HCT116 (cell line): Measurements from ENCODE around the gene DRAM1. TPM values are rescaled to one million over a fixed set of nuclear protein-coding genes. Genes with fewer than 3 reads are reported as not detected.

ENCODE experiments used
- ATAC-seq: fragments of 200-7000 bp; cut with Tn5 transposase; 2 replicates; pipeline ENCODE4 v1.9.1; 2020; ENCODE audit warnings: mild to moderate bottlenecking, moderate library complexity
- BruUV-seq: library from RNA; stranded (reverse); fragments of 400-500 nt; replicated peaks from 2 replicates; lab custom pipeline; 2021; lab: Mats Ljungman, UMichigan
- CTCF ChIA-PET: fragments of 300-600 bp; sonication (Branson Sonifier 250); formaldehyde crosslinking; loops from one replicate; lab custom pipeline; 2021; ENCODE audit warnings: antibody characterized with exemption; lab: Charles Lee
- POLR2A ChIA-PET: fragments of 300-600, 350-600 bp; sonication (Branson Sonifier 250); formaldehyde crosslinking; loops from one replicate; lab custom pipeline; 2021; ENCODE audit warnings: antibody characterized with exemption; lab: Charles Lee
- RAD21 ChIA-PET, 2 experiments: fragments of 300-600 bp; sonication (Branson Sonifier 250); formaldehyde crosslinking; loops; one replicate each; lab custom pipeline; 2023; ENCODE audit warnings: low total read pairs in 2 of 2; ENCODE audit not compliant: uncharacterized antibody in 2 of 2, unreplicated experiment in 2 of 2, low non-redundant PET in 1 of 2; lab: Charles Lee
- DNase-seq: peaks from one replicate; pipeline ENCODE4 v3.0.0-alpha.2; 2010; ENCODE audit warnings: low read depth, low spot score
- H2AFZ ChIP-seq: fragments of 200-600 bp; shearing (Covaris generic), sonication (generic); 2 replicates; pipeline ENCODE4 v1.6.1; 2017; ENCODE audit warnings: low read depth, mixed run types, mixed read lengths, antibody characterized with exemption, low read length; ENCODE audit not compliant: poor library complexity, severe bottlenecking
- H3K27ac ChIP-seq: 2 replicates; pipeline ENCODE4 v1.5.1; 2012; ENCODE audit warnings: low read depth, low read length
- H3K27me3 ChIP-seq: fragments of 200-600 bp; sonication (generic); 2 replicates; pipeline ENCODE4 v1.6.1; 2016; ENCODE audit warnings: mixed run types, low read length, mixed read lengths; ENCODE audit not compliant: insufficient read depth
- H3K36me3 ChIP-seq, 2 experiments: fragments of 200-500 bp in 1 of 2; fragments of 200-600 bp in 1 of 2; sonication (Bioruptor generic) in 1 of 2; sonication (generic) in 1 of 2; 2 replicates each; pipeline versions ENCODE4 v1.5.1 to v1.6.1; 2014 to 2016; ENCODE audit warnings: low read length in 2 of 2, inconsistent platforms in 1 of 2, mixed read lengths in 1 of 2, mixed run types in 1 of 2; ENCODE audit not compliant: insufficient read depth in 2 of 2, control insufficient read depth in 1 of 2
- H3K4me1 ChIP-seq, 2 experiments: fragments of 200-600 bp in 1 of 2; sonication (generic) in 1 of 2; 2 replicates each; pipeline versions ENCODE4 v1.5.1 to v1.6.1; 2012 to 2017; ENCODE audit warnings: low read length in 2 of 2, inconsistent platforms in 1 of 2, mild to moderate bottlenecking in 1 of 2, mixed read lengths in 1 of 2, mixed run types in 1 of 2, moderate library complexity in 1 of 2; ENCODE audit not compliant: insufficient read depth in 2 of 2, control insufficient read depth in 1 of 2
- H3K4me2 ChIP-seq: fragments of 200-600 bp; sonication (generic); 2 replicates; pipeline ENCODE4 v1.6.1; 2017; ENCODE audit warnings: mixed run types, low read length, mixed read lengths
- H3K4me3 ChIP-seq, 2 experiments: fragments of 200-600 bp in 1 of 2; sonication (generic) in 1 of 2; replicated peaks in 1 of 2; 2 replicates each; pipeline ENCODE4 v1.5.1; 2011 to 2016; ENCODE audit warnings: low read length in 2 of 2, control low read depth in 1 of 2, low read depth in 1 of 2, mild to moderate bottlenecking in 1 of 2, mixed read lengths in 1 of 2, mixed run types in 1 of 2
- H3K79me2 ChIP-seq: fragments of 200-600 bp; sonication (generic); 2 replicates; pipeline ENCODE4 v1.6.1; 2017; ENCODE audit warnings: mild to moderate bottlenecking, mixed run types, low read length, moderate library complexity, mixed read lengths; ENCODE audit not compliant: insufficient read depth
- H3K9ac ChIP-seq: fragments of 200-600 bp; sonication (generic); 2 replicates; pipeline ENCODE4 v1.6.1; 2016; ENCODE audit warnings: low read length, mixed read lengths
- H3K9me2 ChIP-seq: fragments of 200-600 bp; sonication (generic), shearing (Covaris generic); 2 replicates; pipeline ENCODE4 v1.6.1; 2017; ENCODE audit warnings: mixed run types, mild to moderate bottlenecking, moderate library complexity; ENCODE audit not compliant: insufficient read depth
- H3K9me3 ChIP-seq, 2 experiments: fragments of 200-500 bp in 1 of 2; fragments of 200-600 bp in 1 of 2; sonication (Bioruptor generic) in 1 of 2; sonication (generic) in 1 of 2; 2 replicates each; pipeline ENCODE4 v1.6.1; 2014 to 2017; ENCODE audit warnings: low read length in 2 of 2, mixed read lengths in 2 of 2, inconsistent platforms in 1 of 2, low read depth in 1 of 2, mild to moderate bottlenecking in 1 of 2, mixed run types in 1 of 2, moderate library complexity in 1 of 2; ENCODE audit not compliant: control insufficient read depth in 1 of 2, insufficient read depth in 1 of 2
- H4K20me1 ChIP-seq: fragments of 200-600 bp; sonication (generic), shearing (Covaris generic); 2 replicates; pipeline ENCODE4 v1.6.1; 2017; ENCODE audit warnings: mixed run types, mild to moderate bottlenecking, moderate library complexity; ENCODE audit not compliant: insufficient read depth
- CBX3 ChIP-seq: IDR thresholded peaks from 2 replicates; pipeline ENCODE4 v1.6.1; 2012; ENCODE audit warnings: low read depth
- CTCF ChIP-seq, 3 experiments: fragments of 200-600 bp in 1 of 3; sonication (generic) in 1 of 3; IDR thresholded peaks in 2 of 3; conservative IDR thresholded peaks in 1 of 3; 2 replicates each; pipeline ENCODE4 v1.5.1; 2012 to 2017; ENCODE audit warnings: low read depth in 2 of 3, low read length in 2 of 3, antibody characterized with exemption in 1 of 3, borderline replicate concordance in 1 of 3, control low read depth in 1 of 3, mild to moderate bottlenecking in 1 of 3, mixed read lengths in 1 of 3, mixed run types in 1 of 3, moderate library complexity in 1 of 3; ENCODE audit not compliant: insufficient read depth in 1 of 3
- EGR1 ChIP-seq: IDR thresholded peaks from 2 replicates; pipeline ENCODE4 v1.6.1; 2012; ENCODE audit warnings: low read depth
- EZH2 ChIP-seq: fragments of 200-600 bp; sonication (generic); IDR thresholded peaks from 2 replicates; pipeline ENCODE4 v1.6.1; 2017; ENCODE audit warnings: antibody characterized with exemption, mixed run types
- JUND ChIP-seq: IDR thresholded peaks from 2 replicates; pipeline ENCODE4 v1.6.1; 2012
- POLR2A ChIP-seq: IDR thresholded peaks from 2 replicates; pipeline ENCODE4 v1.7.0; 2011; ENCODE audit warnings: borderline replicate concordance; ENCODE audit not compliant: insufficient read depth, insufficient read length; ENCODE audit errors: extremely low read depth
- POLR2AphosphoS5 ChIP-seq: IDR thresholded peaks from 2 replicates; pipeline ENCODE4 v1.6.1; 2011; ENCODE audit warnings: mild to moderate bottlenecking, low read depth, low read length, moderate library complexity
- RAD21 ChIP-seq: IDR thresholded peaks from 2 replicates; pipeline ENCODE4 v1.6.1; 2012; ENCODE audit warnings: low read depth, mild to moderate bottlenecking
- REST ChIP-seq: IDR thresholded peaks from 2 replicates; pipeline ENCODE4 v1.6.1; 2012; ENCODE audit warnings: low read depth
- SRF ChIP-seq: IDR thresholded peaks from 2 replicates; pipeline ENCODE4 v1.6.1; 2012; ENCODE audit warnings: low read depth
- YY1 ChIP-seq: IDR thresholded peaks from 2 replicates; pipeline ENCODE4 v1.6.1; 2011; ENCODE audit warnings: low read length, low read depth, moderate library complexity, mild to moderate bottlenecking; ENCODE audit not compliant: insufficient replicate concordance; ENCODE audit errors: extremely low read depth
- ZFX ChIP-seq: fragments of 450-650 bp; IDR thresholded peaks from 2 replicates; pipeline ENCODE4 v1.6.1; 2017
- intact Hi-C: fragments of 100-400 bp; cut with micrococcal nuclease; formaldehyde crosslinking; loops from 2 replicates; pipeline ENCODE4 v1.10.0; 2022
- total RNA-seq: library from RNA; stranded (reverse); gene quantifications from one replicate; pipeline ENCODE4 v1.2.1, GENCODE V29; 2021; ENCODE audit not compliant: unreplicated experiment

The DRAM1 gene
- total RNA-seq, 1 experiment from 2014 or later = 20.3 TPM

DNA sequence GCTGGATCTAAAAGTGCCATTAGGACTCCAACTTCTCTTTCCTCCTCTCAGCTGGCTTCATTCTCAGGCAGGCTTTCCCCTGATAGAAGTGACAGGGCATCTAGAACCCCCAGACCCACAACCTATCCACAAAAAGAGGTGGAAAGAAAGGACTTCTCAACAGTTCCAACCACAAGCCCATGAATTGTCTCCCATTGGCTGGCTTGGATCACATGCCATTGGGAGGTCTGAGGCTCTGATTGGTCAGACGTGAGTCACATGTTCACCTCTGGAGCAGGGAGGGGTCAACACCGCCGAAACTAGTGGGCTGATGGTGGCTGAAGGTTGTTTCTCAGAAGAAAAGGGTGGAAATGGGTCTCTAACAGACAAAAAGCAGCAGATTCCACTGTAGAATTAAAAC, 47.2 kb downstream of the DRAM1 start:
- CTCF ChIA-PET = no interaction called here
- Histone ChIP-seq H3K4me1 (no peaks in the 10 kb centered on the region), H3K79me2 (no peaks in the 10 kb centered on the region), H3K27me3 (no peaks in the 10 kb centered on the region), H3K4me3 (no peak overlapping the region), H4K20me1 (no peaks in the 10 kb centered on the region), H3K4me2 (no peak overlapping the region), H3K9me2 (no peaks in the 10 kb centered on the region), H2AFZ (no peak overlapping the region), H3K9me3 (no peaks in the 10 kb centered on the region), H3K27ac (no peak overlapping the region), H3K9ac (no peak overlapping the region), H3K36me3 (no peaks in the 10 kb centered on the region)
- intact Hi-C loops = no loop called here
- RAD21 ChIA-PET = no interaction called here
- no TSS peak for BruUV-seq
- TF ChIP-seq EZH2 (no peak), EGR1 (no peak), CBX3 (no peak), SRF (no peak), YY1 (no peak), RAD21 (no peak), POLR2AphosphoS5 (no peak), POLR2A (no peak), CTCF (IDR thresholded peaks at IDR 0.05 in 2 of 3, conservative IDR thresholded peaks at IDR 0.05 in 1 of 3; ENCODE audit: borderline replicate concordance in 1 of 3, insufficient read depth in 1 of 3, low read depth in 2 of 3, low read length in 2 of 3) (no peak), REST (no peak), ZFX (no peak), JUND (no peak)
- POLR2A ChIA-PET = no interaction called here
- DNase-seq = no peak
- no peak for ATAC-seq
